Stimulated activated CD4-positive, alpha-beta T cell treated with anti-CD3 and anti-CD28 coated beads, TNF-alpha, amount 100 ng/mL, for 4 hours (primary cell): ENCODE results near the gene PPDPF.

Experiments
- DNase-seq, 3 experiments: peaks; one replicate each; pipeline ENCODE4 v3.0.0-alpha.2; 2020; ENCODE audit warnings: low read depth in 3 of 3

The PPDPF gene

GRCh38 chr20:63537525-63538203 lies 17.1 kb downstream of the PPDPF start:
- DNase-seq = peak; percentile 86 to 90 (median 88)

GRCh38 chr20:63538204-63539091 lies 17.9 kb downstream of the PPDPF start:
- DNase-seq = peak in 1 of 3 experiments; percentile 18

DNA sequence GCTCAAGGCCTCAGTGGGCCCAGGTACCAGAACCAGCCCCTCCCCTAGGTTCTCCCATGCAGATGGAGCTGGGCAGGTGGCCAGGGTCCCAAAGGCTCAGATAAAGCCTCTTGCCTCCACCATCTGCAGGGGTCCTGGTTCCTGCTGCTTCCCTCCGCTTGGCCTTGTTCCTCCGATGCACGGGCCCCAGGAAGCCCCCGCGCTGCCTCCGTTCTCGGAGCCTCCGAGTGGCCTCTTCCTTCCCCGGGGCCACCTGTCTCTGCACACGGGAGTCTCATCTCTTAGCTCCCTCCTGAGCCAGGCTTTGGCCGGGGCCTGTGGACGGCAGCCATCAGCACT lies 18.5 kb downstream of the PPDPF start:
- no peak for DNase-seq

DNA sequence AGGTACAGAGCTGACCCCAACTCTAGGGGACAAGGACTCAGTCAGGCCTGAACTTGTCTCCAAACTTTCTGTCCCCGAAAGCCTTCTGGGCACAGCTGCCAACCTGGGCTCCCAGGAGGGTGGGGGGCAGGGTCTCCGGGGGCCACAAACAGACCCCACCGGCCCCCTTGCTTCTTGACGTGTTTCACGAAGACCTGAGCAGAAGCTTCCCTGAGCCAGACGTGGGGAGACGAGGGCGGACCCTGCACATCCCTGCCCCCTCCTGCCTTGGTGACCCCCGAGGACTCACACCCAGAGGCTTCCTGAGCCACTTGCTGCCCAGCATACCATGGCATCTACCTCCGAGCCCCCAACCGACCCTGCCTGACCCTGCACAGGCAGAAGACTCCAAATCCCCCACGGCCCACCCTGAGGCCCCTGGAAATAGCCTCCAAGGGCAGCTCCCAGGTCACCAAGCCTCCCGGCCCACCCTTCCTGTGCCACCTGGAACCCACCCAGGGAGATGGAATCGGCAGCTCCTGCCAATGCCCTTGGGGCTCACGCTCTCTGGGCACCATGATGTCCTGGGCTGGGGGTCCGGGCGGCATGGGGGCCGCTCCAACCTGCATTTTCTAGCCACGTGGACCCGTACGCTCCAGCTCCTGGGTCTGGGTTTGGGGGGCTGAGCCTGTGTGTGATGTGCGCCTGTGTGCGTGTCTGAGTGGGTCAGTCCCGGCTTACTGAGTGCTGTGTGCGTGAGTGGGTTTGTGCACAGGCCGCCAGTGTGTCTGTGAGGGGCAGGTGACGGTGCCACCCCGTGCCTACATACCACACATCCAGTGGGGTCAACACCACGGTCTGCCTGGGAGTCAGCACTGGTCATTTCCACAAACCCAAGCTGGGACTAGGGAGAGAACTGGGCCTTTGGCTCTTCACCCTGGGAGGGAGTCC lies 19.1 kb downstream of the PPDPF start:
- DNase-seq = no peak

- no peak for DNase-seq
These were observed 20.0 kb downstream of the PPDPF start for GRCh38 chr20:63540417-63541186.

DNA sequence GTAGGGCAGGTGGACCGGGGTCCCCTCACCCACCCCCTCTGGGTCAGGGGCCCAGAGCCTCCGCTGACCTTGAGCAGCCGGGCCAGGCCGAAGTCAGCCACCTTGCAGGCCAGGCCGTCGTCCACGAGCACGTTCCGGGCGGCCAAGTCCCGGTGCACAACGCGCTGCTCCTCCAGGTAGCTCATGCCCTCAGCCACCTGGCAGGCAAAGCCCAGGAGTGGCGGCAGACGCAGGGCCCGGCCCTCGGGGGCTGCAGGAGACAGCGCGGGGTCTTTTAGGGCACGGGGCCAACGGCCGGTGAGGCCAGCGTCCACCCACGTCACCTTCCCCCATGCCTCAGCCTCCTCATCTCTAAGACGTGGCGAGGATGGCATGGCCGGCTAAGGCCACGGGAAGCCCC lies 20.8 kb downstream of the PPDPF start:
- DNase-seq = no peak

DNA sequence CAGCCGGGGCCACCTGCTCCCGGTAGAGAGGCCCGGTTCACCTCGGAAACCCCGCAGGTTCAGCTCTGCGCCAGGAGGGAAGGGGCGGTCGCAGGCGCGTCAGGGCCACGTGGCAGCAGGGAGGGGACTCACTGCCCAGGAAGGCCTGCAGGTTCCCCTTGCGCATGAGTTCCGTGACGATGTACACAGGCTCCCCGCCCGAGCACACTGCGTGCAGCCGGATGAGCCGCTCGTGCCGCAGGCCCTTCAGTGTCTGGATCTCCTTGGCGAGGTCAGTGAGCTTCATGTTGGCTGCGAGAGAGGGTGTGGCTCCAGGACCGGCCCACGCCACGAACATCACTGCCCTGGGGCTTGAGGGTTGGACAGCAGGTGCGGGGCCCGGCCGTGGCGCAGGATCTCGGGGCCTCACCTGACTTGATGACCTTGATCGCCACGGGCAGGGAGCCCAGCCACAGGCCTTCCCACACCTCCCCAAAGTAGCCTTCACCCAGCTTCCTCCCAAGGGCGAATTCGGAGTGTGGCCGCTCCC lies 21.5 kb downstream of the PPDPF start:
- DNase-seq = no peak

GRCh38 chr20:63542696-63543095 lies 22.1 kb downstream of the PPDPF start:
- no peak for DNase-seq

DNA sequence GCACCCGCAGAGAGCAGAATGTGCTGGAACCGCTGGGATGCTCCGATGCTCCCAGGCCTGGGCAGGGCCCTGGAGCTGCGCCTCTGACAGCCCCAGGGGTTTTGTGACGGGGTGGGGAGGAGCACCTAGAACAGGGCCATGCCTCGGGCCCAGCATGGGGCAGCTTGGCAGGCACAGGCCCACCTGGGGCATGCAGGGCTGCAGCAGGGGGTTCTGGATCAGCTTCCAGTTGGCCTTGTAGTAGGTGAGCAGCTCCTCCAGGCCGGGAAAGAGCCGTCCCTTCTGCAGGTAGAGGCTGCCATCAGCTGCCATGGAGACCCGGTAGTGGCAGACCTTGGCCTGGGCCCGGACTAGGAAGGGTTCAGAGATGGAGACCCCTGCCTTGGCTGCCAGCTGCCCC lies 22.6 kb downstream of the PPDPF start:
- DNase-seq = no peak

- DNase-seq = no peak
These were observed 23.2 kb downstream of the PPDPF start for GRCh38 chr20:63543733-63544132.

- DNase-seq = no peak
These were observed 23.8 kb downstream of the PPDPF start for GRCh38 chr20:63544241-63544957.

DNA sequence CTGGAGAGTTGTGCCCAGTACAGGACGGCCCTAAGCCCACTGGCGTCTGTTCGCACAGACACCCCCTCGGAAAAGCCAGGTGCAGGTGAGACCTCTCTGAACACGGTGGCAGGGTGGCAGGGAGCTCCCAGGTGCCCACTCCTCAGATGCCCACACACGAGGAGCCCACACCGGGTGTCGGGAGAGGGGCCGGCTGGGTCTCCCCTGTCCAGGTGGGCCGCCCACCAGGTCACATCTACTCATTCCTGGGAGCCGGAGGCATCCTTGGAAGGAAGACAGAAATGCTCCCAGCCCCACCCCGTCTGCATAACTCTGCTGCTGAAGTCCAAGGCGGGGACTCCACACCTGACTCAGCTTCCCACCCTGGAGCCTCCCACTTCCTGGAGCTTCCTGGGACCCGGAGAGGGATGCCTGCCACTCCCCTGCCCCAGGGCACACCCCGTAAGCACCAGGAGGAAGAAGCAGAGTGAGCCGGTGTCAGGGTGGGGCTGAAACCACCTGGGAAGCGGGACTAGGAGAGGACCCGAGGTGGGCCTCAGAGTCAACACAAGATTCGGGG lies 24.5 kb downstream of the PPDPF start:
- no peak for DNase-seq

DNA sequence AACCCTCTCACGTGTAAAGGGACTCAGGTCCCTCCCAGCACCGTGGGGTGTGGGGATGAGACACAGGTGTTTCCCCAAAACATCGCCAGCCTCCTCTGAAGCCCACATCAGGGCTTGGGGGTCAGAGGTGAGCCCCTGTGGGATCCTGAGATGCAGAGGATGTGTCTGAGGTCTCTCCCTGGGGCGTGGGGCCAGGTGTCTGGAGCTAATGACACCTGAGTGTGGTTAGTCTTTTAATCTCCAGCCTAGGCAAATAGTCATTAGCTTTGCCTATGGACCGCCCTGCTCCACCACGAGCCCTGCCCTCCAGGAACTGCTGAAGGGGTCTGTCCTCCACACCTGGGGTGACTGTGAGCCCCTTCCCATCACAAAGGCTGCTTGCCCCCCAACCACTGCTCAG lies 25.2 kb downstream of the PPDPF start:
- DNase-seq = no peak

- no peak for DNase-seq
These were observed 25.8 kb downstream of the PPDPF start for GRCh38 chr20:63546256-63546955.

DNA sequence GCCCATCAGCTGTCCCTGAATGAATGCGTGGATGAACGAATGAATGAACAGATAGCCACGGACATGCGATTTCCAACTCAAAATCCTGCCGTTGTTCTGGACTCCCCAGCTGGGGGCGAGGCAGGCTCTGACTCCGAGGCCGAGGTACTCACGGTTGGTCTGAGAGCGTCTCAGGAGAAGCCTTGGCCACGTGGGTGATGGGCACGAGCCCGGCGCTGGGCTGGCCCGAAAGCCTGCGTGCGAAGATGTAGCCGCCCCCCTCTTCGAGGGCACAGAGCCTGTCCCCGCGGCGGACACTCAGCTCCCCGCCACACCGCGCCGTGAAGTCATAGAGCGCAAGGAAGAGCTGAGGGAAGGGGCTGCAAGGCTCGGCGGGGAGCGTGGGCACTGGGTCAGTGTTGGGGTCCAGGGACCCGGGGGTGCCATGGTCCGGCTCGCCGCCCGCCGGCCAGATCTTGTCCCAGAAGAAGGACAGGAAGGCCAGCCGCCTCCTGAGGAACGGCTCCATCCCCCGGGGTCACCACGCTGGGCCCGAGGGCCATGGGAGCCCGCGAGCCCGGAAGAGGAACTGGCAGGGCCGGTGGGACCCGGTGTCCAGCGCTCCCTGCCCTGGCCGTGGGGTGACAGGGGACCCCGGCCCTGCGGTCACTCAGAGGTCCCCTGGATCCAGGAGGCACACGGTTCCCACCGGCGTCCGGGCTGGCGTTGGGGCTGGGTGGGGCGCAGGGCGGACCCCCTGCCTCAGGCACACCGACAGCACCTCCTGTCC lies 26.6 kb downstream of the PPDPF start:
- DNase-seq = no peak

DNA sequence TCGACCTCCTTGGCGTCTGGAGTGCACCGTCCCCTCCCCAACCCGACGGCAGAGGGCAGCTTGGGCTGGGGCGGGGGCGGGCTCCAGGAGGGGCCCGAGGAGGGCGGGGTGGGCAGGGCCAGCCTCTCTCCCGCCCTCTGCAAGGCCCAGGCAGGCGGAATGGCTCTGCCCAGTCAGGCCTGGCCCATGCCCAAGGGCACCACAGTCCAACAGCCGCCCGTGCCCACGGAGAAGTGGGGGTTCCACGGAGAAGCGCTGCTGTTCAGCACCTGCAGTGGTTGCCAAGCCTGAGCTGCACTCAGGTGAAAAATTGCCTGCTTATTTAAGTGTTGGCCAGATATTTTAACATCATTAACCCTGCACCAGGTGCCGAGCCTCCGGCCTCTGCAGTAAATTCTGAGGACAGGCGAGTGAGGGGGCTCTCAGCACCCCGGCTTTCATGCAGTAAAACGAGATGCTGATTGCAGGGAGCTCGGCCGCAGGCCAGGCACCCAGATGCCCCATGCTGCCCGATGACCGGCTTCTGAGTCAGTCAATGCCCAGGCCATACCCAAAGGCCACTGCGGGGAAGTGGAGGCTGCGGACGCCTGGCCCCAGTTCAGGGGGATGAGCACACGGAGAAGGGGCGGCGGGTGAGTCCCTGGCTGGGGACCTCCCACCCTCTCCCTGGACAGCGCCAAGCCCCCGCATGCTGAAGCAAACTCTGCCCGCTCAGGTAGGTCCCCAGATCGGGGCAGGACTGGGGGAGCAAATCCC lies 27.3 kb downstream of the PPDPF start, which contains the start of gene SRMS:
TSS of gene SRMS (minus strand) at position 25 of the 756 bp plus-strand sequence. CDS start 286 bp downstream, outside the sequence.
- no peak for DNase-seq

DNA sequence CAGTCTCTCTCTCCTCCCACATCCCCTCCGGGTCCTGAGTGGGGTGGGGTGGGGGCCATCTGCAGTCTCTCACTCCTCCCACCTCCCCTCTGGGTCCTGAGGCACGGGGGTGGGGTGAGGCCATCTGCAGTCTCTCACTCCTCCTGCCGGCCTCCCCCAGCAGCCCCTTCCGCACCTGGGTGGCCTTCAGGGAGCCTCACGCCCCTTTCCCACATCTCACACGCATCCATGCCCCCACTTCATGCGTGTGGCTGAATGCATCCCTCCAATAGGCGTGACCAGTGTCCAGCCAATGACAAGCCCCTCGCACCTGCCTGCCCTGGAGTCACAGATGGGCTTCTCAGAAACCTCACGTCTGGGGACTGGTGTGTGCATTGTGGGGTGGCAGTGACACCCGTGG lies 28.0 kb downstream of the PPDPF start:
- DNase-seq = no peak

DNA sequence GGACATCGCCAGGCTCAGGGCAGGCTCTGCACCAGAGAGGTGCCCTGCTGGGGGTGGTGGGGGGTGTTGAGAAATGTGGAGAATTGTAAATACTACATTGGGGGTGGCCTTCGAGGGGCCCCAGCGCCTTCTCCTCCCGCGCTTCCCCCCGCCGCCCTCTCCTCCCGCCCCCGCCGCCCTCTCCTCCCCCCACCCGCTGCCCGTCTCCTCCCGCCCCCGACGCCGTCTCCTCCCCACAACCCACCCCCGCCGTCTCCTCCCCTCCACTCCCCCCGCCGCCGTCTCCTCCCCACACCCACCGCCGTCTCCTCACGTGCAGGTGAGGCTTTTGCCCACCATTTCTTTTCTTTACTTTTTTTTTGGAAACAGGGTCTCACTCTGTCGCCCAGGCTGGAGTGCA lies 28.5 kb downstream of the PPDPF start:
- DNase-seq = no peak
